ENCODE data around the gene ALDH1L1.

DNA sequence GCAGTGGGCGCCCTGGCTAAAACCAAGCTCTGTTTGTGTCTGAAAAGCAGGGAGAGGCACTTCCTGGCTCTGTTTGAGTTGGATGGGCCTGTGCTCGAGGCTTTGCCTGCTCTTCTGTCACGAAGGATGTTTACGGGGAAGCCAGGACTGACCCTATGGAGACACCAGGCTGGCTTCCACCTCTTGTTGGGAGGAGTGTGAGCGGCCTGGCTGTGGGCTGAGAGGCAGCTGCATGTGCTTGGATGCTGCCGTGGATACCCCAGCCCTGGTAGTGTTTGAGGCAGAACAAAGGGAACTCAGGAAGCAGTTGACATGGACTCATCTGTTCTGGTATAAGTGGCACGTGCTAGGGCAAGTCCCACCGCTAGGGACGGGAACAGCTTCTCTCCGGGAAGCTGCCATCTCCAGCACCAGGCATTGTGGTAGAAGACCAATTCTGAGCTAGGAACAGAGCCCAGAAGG, 78.8 kb downstream of the ALDH1L1 start:
- TF ChIP-seq, protein P1, sequence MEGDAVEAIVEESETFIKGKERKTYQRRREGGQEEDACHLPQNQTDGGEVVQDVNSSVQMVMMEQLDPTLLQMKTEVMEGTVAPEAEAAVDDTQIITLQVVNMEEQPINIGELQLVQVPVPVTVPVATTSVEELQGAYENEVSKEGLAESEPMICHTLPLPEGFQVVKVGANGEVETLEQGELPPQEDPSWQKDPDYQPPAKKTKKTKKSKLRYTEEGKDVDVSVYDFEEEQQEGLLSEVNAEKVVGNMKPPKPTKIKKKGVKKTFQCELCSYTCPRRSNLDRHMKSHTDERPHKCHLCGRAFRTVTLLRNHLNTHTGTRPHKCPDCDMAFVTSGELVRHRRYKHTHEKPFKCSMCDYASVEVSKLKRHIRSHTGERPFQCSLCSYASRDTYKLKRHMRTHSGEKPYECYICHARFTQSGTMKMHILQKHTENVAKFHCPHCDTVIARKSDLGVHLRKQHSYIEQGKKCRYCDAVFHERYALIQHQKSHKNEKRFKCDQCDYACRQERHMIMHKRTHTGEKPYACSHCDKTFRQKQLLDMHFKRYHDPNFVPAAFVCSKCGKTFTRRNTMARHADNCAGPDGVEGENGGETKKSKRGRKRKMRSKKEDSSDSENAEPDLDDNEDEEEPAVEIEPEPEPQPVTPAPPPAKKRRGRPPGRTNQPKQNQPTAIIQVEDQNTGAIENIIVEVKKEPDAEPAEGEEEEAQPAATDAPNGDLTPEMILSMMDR (IDR thresholded peaks at IDR 0.05) = no peak
- no peak for TF ChIP-seq POLR2A (IDR thresholded peaks at IDR 0.05)
- no peak for TF ChIP-seq POLR2AphosphoS5 (IDR thresholded peaks at IDR 0.05)
- no peak for TF ChIP-seq EP300 (IDR thresholded peaks at IDR 0.05)
